ENCODE results near the gene EGFL8. TPM values are rescaled to one million over a fixed set of nuclear protein-coding genes. Genes with fewer than 3 reads are reported as not detected.

Gene EGFL8
- total RNA-seq (2014; rRNA removed; shearing (Covaris generic)), result 2.2 and 6.2 TPM in 2 replicates
- 2.6 and 3.8 TPM in 2 replicates for polyA plus RNA-seq (2016; fragmentation: Nextera tagmentation; extraction: Ambion mirVana)

DNA sequence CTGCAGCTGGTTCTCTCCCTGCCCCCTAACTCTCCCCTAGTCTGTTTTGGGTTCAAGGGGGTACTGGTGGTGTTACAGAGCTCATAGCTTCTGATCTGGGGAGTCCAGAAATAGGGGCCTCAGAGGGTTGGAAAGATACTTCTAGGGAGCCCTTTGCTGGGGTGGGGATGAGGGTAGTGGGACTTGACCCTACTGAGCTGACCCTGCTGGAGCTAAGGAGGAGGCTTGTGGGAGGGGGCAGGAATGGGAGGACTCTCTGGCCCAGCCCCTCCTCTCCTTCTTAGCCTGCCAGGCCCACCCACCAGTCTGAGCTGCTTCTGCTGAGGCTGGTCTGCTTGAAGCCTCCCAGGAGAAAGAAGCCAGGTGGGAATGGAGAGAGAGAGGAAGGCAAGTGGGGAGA lies at the start of gene EGFL8:
EGFL8 (plus strand) TSS at position 301 of the 400 bp plus-strand sequence. CDS start 1,571 bp downstream, outside the sequence.
- H3K79me2 ChIP-seq (ENCODE audit: insufficient read depth), result no peaks in the 10 kb centered on the region

DNA sequence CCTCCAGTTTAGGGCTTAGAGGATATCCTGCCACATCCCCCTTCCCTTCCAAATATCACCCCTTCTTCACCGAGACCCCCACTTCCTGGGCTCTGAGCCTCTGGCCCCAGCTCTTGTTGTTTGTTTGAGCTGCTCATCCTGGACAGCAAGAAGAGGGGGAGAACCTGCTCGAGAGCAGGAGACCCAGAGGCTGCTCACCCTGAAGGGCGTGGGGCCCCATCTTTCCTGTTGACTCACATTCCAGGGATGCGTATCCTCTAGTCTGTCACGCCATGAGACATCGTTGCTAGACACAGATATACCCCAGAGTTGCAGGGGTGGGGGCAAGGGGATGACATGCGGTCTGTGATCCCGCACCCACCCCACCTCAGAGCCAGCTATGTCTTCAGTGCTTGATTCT lies 49.6 kb upstream of the EGFL8 start:
- WGBS, 2 experiments (ENCODE audit: low coverage in 1 of 2, low lambda C conversion rate in 2 of 2, missing lambda C conversion rate in 2 of 2), result 11 to 13% methylated on average over 8 of the region's 8 CpGs
- Histone ChIP-seq H3K9me3 (ENCODE audit: low read depth) (no peaks in the 10 kb centered on the region), H3K27ac (peak overlapping the region; percentile 98), H3K27me3 (replicated peaks; ENCODE audit: insufficient read depth) (no peaks in the 10 kb centered on the region), H3K9ac (peak overlapping the region; percentile 82), H3K36me3 (ENCODE audit: low read depth) (no peaks in the 10 kb centered on the region; the same call in none of the 2 replicates), H3K4me1 (ENCODE audit: insufficient read depth) (peaks cover 45% of the 10 kb centered on the region), H3K79me2 (ENCODE audit: insufficient read depth) (no peaks in the 10 kb centered on the region), H3F3A (ENCODE audit: insufficient read depth) (peaks cover 25% of the 10 kb centered on the region), H3K4me3 (peak overlapping the region; percentile 31; the same call in 1 of the 2 replicates), H2AFZ (no peak overlapping the region), H4K20me1 (ENCODE audit: insufficient read depth) (no peaks in the 10 kb centered on the region), H3K9me2 (ENCODE audit: insufficient read depth) (no peaks in the 10 kb centered on the region), H3K4me2 (ENCODE audit: unreplicated experiment) (peak overlapping the region; percentile 56)
- peak; percentile 98 for DNase-seq
- TF ChIP-seq EZH2phosphoT487 (IDR thresholded peaks at IDR 0.05; ENCODE audit: insufficient read depth, low read depth) (no peak), EZH2 (IDR thresholded peaks at IDR 0.05; ENCODE audit: insufficient read depth, poor library complexity, severe bottlenecking) (no peak)
- in situ Hi-C loops (cut with MboI), result no loop called here

More for the DNA sequence above, at the start of gene EGFL8:
- H2AFZ ChIP-seq, result no peak within 1 kb of the TSS
- in situ Hi-C loops (cut with MboI), result no loop called here
- H3K27ac ChIP-seq, result no peak within 1 kb of the TSS
- TF ChIP-seq EZH2phosphoT487 (IDR thresholded peaks at IDR 0.05; ENCODE audit: insufficient read depth, low read depth), result no peak
- no peak for TF ChIP-seq EZH2 (IDR thresholded peaks at IDR 0.05; ENCODE audit: insufficient read depth, poor library complexity, severe bottlenecking)
- H3K9ac ChIP-seq, result no peak within 1 kb of the TSS
- no peaks in the 10 kb centered on the region for H4K20me1 ChIP-seq (ENCODE audit: insufficient read depth)
- H3K9me2 ChIP-seq (ENCODE audit: insufficient read depth), result no peaks in the 10 kb centered on the region
- DNase-seq, result no peak
- H3K4me2 ChIP-seq (ENCODE audit: unreplicated experiment), result no peak within 1 kb of the TSS
- peaks cover 6% of the 10 kb centered on the region; the same call in 1 of the 2 replicates for H3K36me3 ChIP-seq (ENCODE audit: low read depth)
- peaks cover 8% of the 10 kb centered on the region; the same call in 1 of the 2 replicates for H3K4me1 ChIP-seq (ENCODE audit: insufficient read depth)
- no peaks in the 10 kb centered on the region for H3K27me3 ChIP-seq (replicated peaks; ENCODE audit: insufficient read depth)
- H3F3A ChIP-seq (ENCODE audit: insufficient read depth), result no peaks in the 10 kb centered on the region; the same call in 1 of the 2 replicates
- H3K9me3 ChIP-seq (ENCODE audit: low read depth), result no peaks in the 10 kb centered on the region
- no peak within 1 kb of the TSS for H3K4me3 ChIP-seq

DNA sequence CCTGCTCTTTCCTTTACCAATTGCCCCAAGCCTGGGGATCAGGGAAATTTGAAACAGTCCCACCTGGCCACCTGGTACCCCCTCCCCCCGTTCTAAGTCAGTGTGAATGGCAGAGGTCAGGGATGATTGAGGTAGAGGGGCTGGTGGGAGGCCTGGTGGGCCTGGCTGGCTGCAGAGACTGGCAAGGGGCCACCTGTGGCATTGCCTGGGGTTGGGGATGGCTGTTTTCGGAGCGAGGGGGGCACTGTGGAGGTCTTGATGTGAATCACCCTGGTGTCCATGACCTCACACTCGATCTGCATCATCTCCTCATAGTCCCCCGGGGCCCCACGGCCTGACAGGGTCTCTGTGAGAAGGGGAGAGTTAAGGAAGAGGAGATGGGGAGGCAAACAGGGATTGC lies 48.8 kb upstream of the EGFL8 start:
- no peak overlapping the region for H3K4me2 ChIP-seq (ENCODE audit: unreplicated experiment)
- in situ Hi-C loops (cut with MboI), result no loop called here
- no peak for DNase-seq
- no peaks in the 10 kb centered on the region for H3K27me3 ChIP-seq (replicated peaks; ENCODE audit: insufficient read depth)
- H3K4me3 ChIP-seq, result no peak overlapping the region
- no peaks in the 10 kb centered on the region for H3K9me3 ChIP-seq (ENCODE audit: low read depth)
- H3K4me1 ChIP-seq (ENCODE audit: insufficient read depth), result peaks cover 43% of the 10 kb centered on the region
- peak overlapping the region; percentile 98 for H3K27ac ChIP-seq
- H3K36me3 ChIP-seq (ENCODE audit: low read depth), result no peaks in the 10 kb centered on the region; the same call in none of the 2 replicates
- TF ChIP-seq EZH2phosphoT487 (IDR thresholded peaks at IDR 0.05; ENCODE audit: insufficient read depth, low read depth), result no peak
- no peak for TF ChIP-seq EZH2 (IDR thresholded peaks at IDR 0.05; ENCODE audit: insufficient read depth, poor library complexity, severe bottlenecking)
- H3K9ac ChIP-seq, result peak overlapping the region; percentile 82
- no peaks in the 10 kb centered on the region for H3K9me2 ChIP-seq (ENCODE audit: insufficient read depth)
- peaks cover 27% of the 10 kb centered on the region for H3F3A ChIP-seq (ENCODE audit: insufficient read depth)
- no peaks in the 10 kb centered on the region for H3K79me2 ChIP-seq (ENCODE audit: insufficient read depth)
- H2AFZ ChIP-seq, result no peak overlapping the region
- H4K20me1 ChIP-seq (ENCODE audit: insufficient read depth), result no peaks in the 10 kb centered on the region
- 69 to 75% methylated on average over 6 of the region's 6 CpGs for WGBS, 2 experiments (ENCODE audit: low coverage in 1 of 2, low lambda C conversion rate in 2 of 2, missing lambda C conversion rate in 2 of 2)

DNA sequence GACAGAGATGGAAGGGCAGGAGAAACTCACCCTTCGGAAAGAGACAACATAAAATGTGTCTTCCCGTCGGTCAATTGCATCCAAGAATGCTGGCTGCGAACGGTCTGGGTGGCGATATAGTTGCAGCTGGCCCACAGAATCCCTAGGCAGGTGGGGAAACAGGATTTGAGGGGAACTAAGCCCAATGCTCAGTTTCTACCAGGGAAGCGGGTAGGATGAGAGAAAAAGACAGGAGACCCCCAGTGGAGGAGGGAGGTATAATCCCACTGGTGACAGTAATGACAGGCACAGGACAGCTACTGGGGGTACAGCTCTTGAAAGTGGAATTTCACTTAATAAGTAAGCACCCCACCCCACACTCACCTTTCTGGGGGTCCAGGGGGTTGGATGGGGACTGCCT lies 47.7 kb upstream of the EGFL8 start:
- Histone ChIP-seq H3K4me2 (ENCODE audit: unreplicated experiment) (no peak overlapping the region), H3K9me3 (ENCODE audit: low read depth) (no peaks in the 10 kb centered on the region), H3K79me2 (ENCODE audit: insufficient read depth) (no peaks in the 10 kb centered on the region), H3K27ac (no peak overlapping the region), H3K9me2 (ENCODE audit: insufficient read depth) (no peaks in the 10 kb centered on the region), H3K36me3 (ENCODE audit: low read depth) (peaks cover 5% of the 10 kb centered on the region; the same call in 1 of the 2 replicates), H3F3A (ENCODE audit: insufficient read depth) (peaks cover 27% of the 10 kb centered on the region), H3K4me1 (ENCODE audit: insufficient read depth) (peaks cover 39% of the 10 kb centered on the region), H2AFZ (no peak overlapping the region), H3K9ac (no peak overlapping the region), H3K27me3 (replicated peaks; ENCODE audit: insufficient read depth) (no peaks in the 10 kb centered on the region), H4K20me1 (ENCODE audit: insufficient read depth) (no peaks in the 10 kb centered on the region), H3K4me3 (no peak overlapping the region)
- DNase-seq, result peak; percentile 45
- WGBS, 2 experiments (ENCODE audit: low coverage in 1 of 2, low lambda C conversion rate in 2 of 2, missing lambda C conversion rate in 2 of 2), result 94 to 95% methylated on average over 7 of the region's 7 CpGs
- TF ChIP-seq EZH2phosphoT487 (IDR thresholded peaks at IDR 0.05; ENCODE audit: insufficient read depth, low read depth) (no peak), EZH2 (IDR thresholded peaks at IDR 0.05; ENCODE audit: insufficient read depth, poor library complexity, severe bottlenecking) (no peak)
- in situ Hi-C loops (cut with MboI), result no loop called here
